G401.6 (cell line): ENCODE results near the gene PNPLA7.
A peak's percentile ranks its signal among the peaks of the same experiment; 100 is the strongest.
"Not testable (repeated sequence)": the region's sequence is repeated elsewhere in the genome, so short reads cannot be mapped to it uniquely, and the experiment has no call there.

Source experiments
- FAIRE-seq: peaks from 2 replicates; lab custom pipeline; 2012; peaks lifted over from hg19 to GRCh38; lab: Jason Lieb, UNC

Gene PNPLA7

GRCh38 chr9:137550231-137550621 lies at the start of gene PNPLA7:
TSS of gene PNPLA7 (minus strand) at chr9:137550402. CDS start at chr9:137550197, 205 bp downstream.
- FAIRE-seq, result peak; percentile 52

GRCh38 chr9:137598943-137599342 lies 48.7 kb upstream of the PNPLA7 start:
- FAIRE-seq, result no peak

GRCh38 chr9:137596577-137596976 lies 46.4 kb upstream of the PNPLA7 start:
- FAIRE-seq, result not testable (repeated sequence)

GRCh38 chr9:137593176-137593575 lies 43.0 kb upstream of the PNPLA7 start:
- no peak for FAIRE-seq

- FAIRE-seq, result no peak
These were observed 42.6 kb upstream of the PNPLA7 start for GRCh38 chr9:137592767-137593166.

GRCh38 chr9:137590469-137591383 lies 40.5 kb upstream of the PNPLA7 start, which contains the start of gene ZMYND19:
TSS of gene ZMYND19 (minus strand) at chr9:137590512. CDS start at chr9:137590263, 249 bp downstream.
- FAIRE-seq, result no peak

- FAIRE-seq, result no peak
These were observed 39.9 kb upstream of the PNPLA7 start for GRCh38 chr9:137590123-137590468.

GRCh38 chr9:137589441-137590122 lies 39.4 kb upstream of the PNPLA7 start:
- FAIRE-seq, result no peak

- no peak for FAIRE-seq
These were observed 38.7 kb upstream of the PNPLA7 start for GRCh38 chr9:137588891-137589290.

- FAIRE-seq, result no peak
These were observed 38.1 kb upstream of the PNPLA7 start for GRCh38 chr9:137588311-137588710.

- no peak for FAIRE-seq
These were observed 36.7 kb upstream of the PNPLA7 start for GRCh38 chr9:137586854-137587253.

GRCh38 chr9:137583957-137584356 lies 33.8 kb upstream of the PNPLA7 start:
- no peak for FAIRE-seq

GRCh38 chr9:137583347-137583746 lies 33.1 kb upstream of the PNPLA7 start:
- FAIRE-seq, result no peak

- FAIRE-seq, result no peak
These were observed 32.2 kb upstream of the PNPLA7 start for GRCh38 chr9:137582286-137582860.

GRCh38 chr9:137581361-137582285 lies 31.4 kb upstream of the PNPLA7 start:
- FAIRE-seq, result no peak

- FAIRE-seq, result no peak
These were observed 30.7 kb upstream of the PNPLA7 start for GRCh38 chr9:137580954-137581322.

GRCh38 chr9:137580209-137580953 lies 30.2 kb upstream of the PNPLA7 start:
- FAIRE-seq, result no peak

GRCh38 chr9:137579259-137579604 lies 29.0 kb upstream of the PNPLA7 start:
- FAIRE-seq, result no peak

GRCh38 chr9:137578518-137579258 lies 28.5 kb upstream of the PNPLA7 start, which contains the start of gene DPH7:
TSS of gene DPH7 (minus strand) at chr9:137578925. CDS start at chr9:137578777, 148 bp downstream.
- peak; percentile 8 for FAIRE-seq

- no peak for FAIRE-seq
These were observed 25.7 kb upstream of the PNPLA7 start for GRCh38 chr9:137575716-137576411.
